ENCODE measurements around the gene B3GALT2. TPM values are rescaled to one million over a fixed set of nuclear protein-coding genes. Genes with fewer than 3 reads are reported as not detected.

Gene B3GALT2
- polyA plus RNA-seq, 1 experiment, result 8.0 TPM

GRCh38 chr1:193211539-193211938 lies 25.1 kb upstream of the B3GALT2 start:
- CTCF ChIA-PET, result no interaction called here
- H3K4me3 ChIP-seq (ENCODE audit: low read depth, low read length), result no peak overlapping the region

GRCh38 chr1:193210996-193211395 lies 24.6 kb upstream of the B3GALT2 start:
- POLR2A ChIA-PET, result no interaction called here

More at GRCh38 chr1:193211539-193211938, 25.1 kb upstream of the B3GALT2 start:
- DNase-seq (ENCODE audit: low read depth, low spot score), result peak; percentile 59
- Histone ChIP-seq H3K27me3 (ENCODE audit: control insufficient read depth, insufficient read depth, low read length) (no peaks in the 10 kb centered on the region), H3K9me3 (ENCODE audit: control insufficient read depth, insufficient read depth, low read length) (peaks cover 4% of the 10 kb centered on the region), H3K27ac (ENCODE audit: low read depth, low read length) (no peak overlapping the region)
- no peak for TF ChIP-seq CTCF (IDR thresholded peaks at IDR 0.05; ENCODE audit: low read depth, low read length)
- POLR2A ChIA-PET, result no interaction called here

DNA sequence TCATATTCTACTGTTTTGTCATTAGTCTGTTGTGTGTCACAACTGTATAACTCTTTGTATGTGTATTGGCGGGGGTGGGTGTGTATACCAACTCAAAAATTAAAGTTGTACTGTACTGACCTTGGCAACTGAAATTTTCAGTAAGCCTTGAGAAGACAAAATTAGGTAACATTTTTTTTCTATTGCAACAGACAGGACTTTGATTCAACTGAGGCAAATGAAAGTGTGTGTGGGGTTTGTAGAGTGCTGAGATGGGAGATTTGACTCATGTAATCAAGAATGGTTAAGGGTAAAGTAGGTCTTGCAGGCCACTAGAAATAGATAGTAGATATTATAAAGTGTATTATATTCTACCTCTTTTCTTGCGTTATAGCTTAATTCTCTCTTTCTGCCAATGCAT lies 14.6 kb upstream of the B3GALT2 start:
- ChIA-PET POLR2A (no interaction called here), CTCF (interaction anchor here (0.6 kb wide), 1 partner anchor 119 kb away, joined by 3 read pairs; no protein-coding TSS in a partner anchor)
- Histone ChIP-seq H3K27me3 (ENCODE audit: control insufficient read depth, insufficient read depth, low read length) (no peaks in the 10 kb centered on the region), H3K9me3 (ENCODE audit: control insufficient read depth, insufficient read depth, low read length) (no peaks in the 10 kb centered on the region), H3K27ac (ENCODE audit: low read depth, low read length) (no peak overlapping the region), H3K4me3 (ENCODE audit: low read depth, low read length) (no peak overlapping the region)
- DNase-seq (ENCODE audit: low read depth, low spot score), result no peak
- TF ChIP-seq CTCF (IDR thresholded peaks at IDR 0.05; ENCODE audit: low read depth, low read length), result no peak

More at GRCh38 chr1:193210996-193211395, 24.6 kb upstream of the B3GALT2 start:
- CTCF ChIA-PET, result no interaction called here
- no peak for DNase-seq (ENCODE audit: low read depth, low spot score)
- Histone ChIP-seq H3K9me3 (ENCODE audit: control insufficient read depth, insufficient read depth, low read length) (peaks cover 4% of the 10 kb centered on the region), H3K27me3 (ENCODE audit: control insufficient read depth, insufficient read depth, low read length) (no peaks in the 10 kb centered on the region), H3K4me3 (ENCODE audit: low read depth, low read length) (no peak overlapping the region), H3K27ac (ENCODE audit: low read depth, low read length) (no peak overlapping the region)
- no peak for TF ChIP-seq CTCF (IDR thresholded peaks at IDR 0.05; ENCODE audit: low read depth, low read length)

- H3K9me3 ChIP-seq (ENCODE audit: control insufficient read depth, insufficient read depth, low read length), result no peaks in the 10 kb centered on the region
These were observed 13.5 kb upstream of the B3GALT2 start for GRCh38 chr1:193199940-193200339.

GRCh38 chr1:193192586-193192985 lies 6.2 kb upstream of the B3GALT2 start:
- DNase-seq (ENCODE audit: low read depth, low spot score), result no peak
- H3K27ac ChIP-seq (ENCODE audit: low read depth, low read length), result no peak overlapping the region
- no peaks in the 10 kb centered on the region for H3K27me3 ChIP-seq (ENCODE audit: control insufficient read depth, insufficient read depth, low read length)
- no peak for TF ChIP-seq CTCF (IDR thresholded peaks at IDR 0.05; ENCODE audit: low read depth, low read length)
- POLR2A ChIA-PET, result no interaction called here
- H3K9me3 ChIP-seq (ENCODE audit: control insufficient read depth, insufficient read depth, low read length), result peaks cover 6% of the 10 kb centered on the region; the same call in 1 of the 2 replicates
- CTCF ChIA-PET, result no interaction called here
- no peak overlapping the region for H3K4me3 ChIP-seq (ENCODE audit: low read depth, low read length)

More at GRCh38 chr1:193199940-193200339, 13.5 kb upstream of the B3GALT2 start:
- TF ChIP-seq CTCF (IDR thresholded peaks at IDR 0.05; ENCODE audit: low read depth, low read length), result no peak
- DNase-seq (ENCODE audit: low read depth, low spot score), result no peak
- no peak overlapping the region for H3K4me3 ChIP-seq (ENCODE audit: low read depth, low read length)
- no peak overlapping the region for H3K27ac ChIP-seq (ENCODE audit: low read depth, low read length)
- ChIA-PET POLR2A (no interaction called here), CTCF (interaction anchor here (1.6 kb wide), 1 partner anchor 9 kb away, joined by 8 read pairs; no protein-coding TSS in a partner anchor)
- no peaks in the 10 kb centered on the region for H3K27me3 ChIP-seq (ENCODE audit: control insufficient read depth, insufficient read depth, low read length)

All from AG04450 (cell line).